Ovary (tissue), 9 donors: ENCODE measurements around the gene SLAMF9. TPM values are rescaled to one million over a fixed set of nuclear protein-coding genes. Genes with fewer than 3 reads are reported as not detected.

Source experiments
- DNase-seq, 5 donors: peaks; one replicate each; pipeline ENCODE4 v3.0.0-alpha.2; 2019 to 2020
- H3K27ac ChIP-seq, 2 donors: fragments of 200-600 bp; one replicate each; pipeline versions ENCODE4 v1.5.1 to v1.8.0; 2019 to 2022
- H3K27me3 ChIP-seq: fragments of 200-600 bp; one replicate; pipeline ENCODE4 v1.8.0; 2022
- H3K36me3 ChIP-seq: fragments of 200-600 bp; sonication (generic); one replicate; pipeline ENCODE4 v1.5.1; 2019
- H3K4me1 ChIP-seq: one replicate; pipeline ENCODE4 v1.8.1; 2013; ENCODE audit warnings: mild to moderate bottlenecking, moderate library complexity; ENCODE audit not compliant: insufficient read depth
- H3K4me3 ChIP-seq: fragments of 200-600 bp; sonication (generic); one replicate; pipeline ENCODE4 v1.5.1; 2017
- H3K9me3 ChIP-seq, 2 donors: fragments of 200-600 bp in 1 of 2; sonication (generic) in 1 of 2; one replicate each; pipeline versions ENCODE4 v1.5.1 to v1.8.1; 2013 to 2019; ENCODE audit warnings: mild to moderate bottlenecking in 1 of 2, moderate library complexity in 1 of 2
- CTCF ChIP-seq, 3 donors: fragments of 450-650 bp in 2 of 3; fragments of 200-600 bp in 1 of 3; IDR thresholded peaks; one replicate each; pipeline versions ENCODE4 v1.5.1 to v1.8.0; 2016 to 2022; ENCODE audit warnings: antibody characterized with exemption in 3 of 3, mild to moderate bottlenecking in 1 of 3
- EP300 ChIP-seq: sonication (generic); formaldehyde crosslinking; IDR thresholded peaks from one replicate; pipeline ENCODE4 v1.6.1; 2017; ENCODE audit warnings: antibody characterized with exemption
- POLR2A ChIP-seq: fragments of 450-650 bp; IDR thresholded peaks from one replicate; pipeline ENCODE4 v1.6.1; 2017; ENCODE audit warnings: antibody characterized with exemption, mild to moderate bottlenecking, moderate library complexity
- WGBS, 3 donors: extraction: QIAGEN DNeasy Blood & Tissue Kit in 1 of 3; methylation state at CpG; one replicate each; pipeline versions ENCODE4 v1.1.5 to v1.1.7; 2013 to 2017; 5-methylcytosine and 5-hydroxymethylcytosine counted together
- intact Hi-C, 4 donors: fragments of 100-400 bp; cut with DNase I; formaldehyde crosslinking; loops; one replicate each; pipeline versions ENCODE4 v1.11.0 to v1.15.1; 2022 to 2023
- polyA plus RNA-seq, 2 donors: library from polyadenylated mRNA; stranded (reverse); fragments of 200-250 nt in 1 of 2; fragments of 350-450 nt in 1 of 2; fragmentation: Illumina TruSeq in 1 of 2; extraction: RNeasy Lipid Tissue Mini Kit (QIAGEN cat#74804) in 1 of 2; gene quantifications; one replicate each; pipeline ENCODE4 v1.2.3, GENCODE V29; 2013 to 2014
- total RNA-seq, 7 donors: library from RNA; depleted of rRNA in 2 of 7; stranded (reverse); fragments of >200 nt in 2 of 7; fragmentation: NEBNext Ultra II Directional in 3 of 7; extraction: Animal tissue kit (Norgen Biotek cat#: 25700) in 3 of 7; gene quantifications; one replicate each; pipeline versions ENCODE4 v1.1.0 to v1.2.4, GENCODE V29; 2016 to 2023
- donor health status: DM: no; HTN: no; CAD: no; lungs with moderate emphysema.
- donor health status: DM: no; HTN: no; CAD: no.
- donor health status: Bipolar disorder and iron deficiency.
- donor health status: DM: yes; HTN: yes; CAD: no.
- donor health status: DM: no; HTN: no; CAD: no.
- donor health status: DM: yes; HTN: yes; CAD: no.

SLAMF9 gene
- total and polyA plus RNA-seq, 9 donors, result not detected

GRCh38 chr1:159936273-159936904 is 17.6 kb downstream of the SLAMF9 start:
- H3K4me1 ChIP-seq, result no peaks in the 10 kb centered on the region
- DNase-seq, result peak; percentile 46 to 82 (median 72)
- no peaks in the 10 kb centered on the region for H3K36me3 ChIP-seq
- intact Hi-C loops, result no loop called here
- no peaks in the 10 kb centered on the region for H3K9me3 ChIP-seq
- TF ChIP-seq POLR2A (no peak), CTCF (IDR thresholded peaks at IDR 0.05) (peak; percentile 84 to 98 (median 85))
- 29 to 35% (median 34%) methylated on average over 16 of the region's 16 CpGs for WGBS, 3 donors
- no peaks in the 10 kb centered on the region for H3K27me3 ChIP-seq
- no peak overlapping the region for H3K4me3 ChIP-seq
- H3K27ac ChIP-seq, result no peak overlapping the region

- no peak for TF ChIP-seq POLR2A
- no peak for TF ChIP-seq EP300
- no peak for TF ChIP-seq CTCF (IDR thresholded peaks at IDR 0.05)
- Histone ChIP-seq H3K4me3 (no peak overlapping the region), H3K27me3 (no peaks in the 10 kb centered on the region), H3K4me1 (no peaks in the 10 kb centered on the region), H3K9me3 (no peaks in the 10 kb centered on the region), H3K36me3 (no peaks in the 10 kb centered on the region), H3K27ac (no peak overlapping the region)
- intact Hi-C loops, result no loop called here
- 56 to 70% (median 65%) methylated on average over 4 of the region's 4 CpGs for WGBS, 3 donors
- no peak for DNase-seq
These were observed 18.2 kb downstream of the SLAMF9 start for GRCh38 chr1:159935719-159936272.

- Histone ChIP-seq H3K27me3 (no peaks in the 10 kb centered on the region), H3K9me3 (no peaks in the 10 kb centered on the region), H3K36me3 (no peaks in the 10 kb centered on the region), H3K4me3 (no peak overlapping the region), H3K27ac (no peak overlapping the region), H3K4me1 (no peaks in the 10 kb centered on the region)
- DNase-seq, result no peak
- intact Hi-C loops, result no loop called here
- no peak for TF ChIP-seq EP300
- no peak for TF ChIP-seq POLR2A
- no peak for TF ChIP-seq CTCF (IDR thresholded peaks at IDR 0.05)
- WGBS, 3 donors, result 88 to 90% (median 89%) methylated on average over 11 of the region's 11 CpGs
These were observed 18.7 kb downstream of the SLAMF9 start for GRCh38 chr1:159935305-159935704.

- TF ChIP-seq CTCF (IDR thresholded peaks at IDR 0.05) (no peak), POLR2A (no peak), EP300 (no peak)
- no peaks in the 10 kb centered on the region for H3K36me3 ChIP-seq
- H3K27me3 ChIP-seq, result no peaks in the 10 kb centered on the region
- no peak overlapping the region for H3K4me3 ChIP-seq
- H3K9me3 ChIP-seq, result no peaks in the 10 kb centered on the region
- WGBS, 3 donors, result 89 to 92% (median 90%) methylated on average over 14 of the region's 14 CpGs
- no peaks in the 10 kb centered on the region for H3K4me1 ChIP-seq
- no peak for DNase-seq
- no peak overlapping the region for H3K27ac ChIP-seq
- intact Hi-C loops, result no loop called here
These were observed 19.6 kb downstream of the SLAMF9 start for GRCh38 chr1:159934136-159935039.
